ENCODE data around the gene RAB12. TPM values are rescaled to one million over a fixed set of nuclear protein-coding genes. Genes with fewer than 3 reads are reported as not detected.

The RAB12 gene
- total RNA-seq, 1 donor from 2014 or later: 61.3 TPM

- no peak for TF ChIP-seq CTCF (IDR thresholded peaks at IDR 0.05; ENCODE audit: insufficient read depth, low read length, severe bottlenecking)
- Histone ChIP-seq H3K36me3 (ENCODE audit: control insufficient read depth, insufficient read depth, low read length) (peaks cover 19% of the 10 kb centered on the region), H3K27me3 (ENCODE audit: control insufficient read depth, insufficient read depth, low read length) (no peaks in the 10 kb centered on the region), H3K4me3 (ENCODE audit: low read depth, low read length) (no peak overlapping the region)
- DNase-seq (ENCODE audit: low read depth): no peak
- no peak for FAIRE-seq
Observed at GRCh38 chr18:8629602-8630001, 20.4 kb downstream of the RAB12 start.

- FAIRE-seq: no peak
Observed at GRCh38 chr18:8630546-8630945, 21.3 kb downstream of the RAB12 start.

DNA sequence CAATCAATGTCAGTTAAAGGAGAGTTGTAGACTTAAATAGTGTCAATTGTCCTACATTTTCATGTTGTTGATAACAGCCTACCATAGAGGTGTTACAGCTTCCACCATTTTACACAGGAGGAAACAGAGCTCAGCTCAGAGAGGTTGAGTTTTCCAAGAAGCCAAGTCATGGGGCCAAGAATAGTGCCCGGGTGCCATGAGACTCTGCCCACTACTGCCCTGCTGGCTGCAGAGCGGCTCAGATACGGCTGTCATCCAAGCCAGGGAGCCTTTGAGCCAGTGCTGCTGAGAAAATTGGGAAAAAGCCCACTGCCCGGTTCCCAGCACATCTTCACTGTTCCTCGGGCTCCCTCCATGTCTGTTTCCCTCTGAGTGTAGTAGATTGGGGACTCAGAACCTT is 22.0 kb downstream of the RAB12 start:
- Histone ChIP-seq H3K4me3 (ENCODE audit: low read depth, low read length) (no peak overlapping the region), H3K27me3 (ENCODE audit: control insufficient read depth, insufficient read depth, low read length) (no peaks in the 10 kb centered on the region), H3K36me3 (ENCODE audit: control insufficient read depth, insufficient read depth, low read length) (peaks cover 18% of the 10 kb centered on the region)
- DNase-seq (ENCODE audit: low read depth) (no peak), FAIRE-seq (no peak)
- no peak for TF ChIP-seq CTCF (IDR thresholded peaks at IDR 0.05; ENCODE audit: insufficient read depth, low read length, severe bottlenecking)

More at GRCh38 chr18:8630546-8630945, 21.3 kb downstream of the RAB12 start:
- TF ChIP-seq CTCF (IDR thresholded peaks at IDR 0.05; ENCODE audit: insufficient read depth, low read length, severe bottlenecking): no peak
- no peak overlapping the region for H3K4me3 ChIP-seq (ENCODE audit: low read depth, low read length)
- no peaks in the 10 kb centered on the region for H3K27me3 ChIP-seq (ENCODE audit: control insufficient read depth, insufficient read depth, low read length)
- no peak for DNase-seq (ENCODE audit: low read depth)
- peaks cover 17% of the 10 kb centered on the region for H3K36me3 ChIP-seq (ENCODE audit: control insufficient read depth, insufficient read depth, low read length)

DNA sequence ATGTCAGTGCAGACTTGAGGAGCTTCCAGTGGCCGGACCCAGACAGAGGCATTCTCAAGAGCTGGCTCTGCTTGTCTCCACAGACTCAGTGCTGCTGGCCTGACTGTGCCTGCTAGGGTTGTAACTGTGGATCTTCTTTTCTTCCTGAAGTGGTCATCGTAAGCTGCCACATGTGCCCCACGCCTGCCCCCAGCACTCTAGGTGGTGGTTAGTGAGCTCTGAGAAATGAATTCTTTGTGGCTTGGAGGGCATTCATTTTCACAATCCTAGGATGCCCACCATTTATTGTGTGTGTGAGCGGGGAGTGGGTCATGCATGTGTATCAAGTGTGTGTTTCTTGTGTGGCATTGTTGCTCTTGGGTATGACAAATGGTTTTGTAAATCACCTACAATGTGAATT is 23.1 kb downstream of the RAB12 start:
- Histone ChIP-seq H3K27me3 (ENCODE audit: control insufficient read depth, insufficient read depth, low read length) (no peaks in the 10 kb centered on the region), H3K36me3 (ENCODE audit: control insufficient read depth, insufficient read depth, low read length) (peaks cover 20% of the 10 kb centered on the region), H3K4me3 (ENCODE audit: low read depth, low read length) (no peak overlapping the region)
- TF ChIP-seq CTCF (IDR thresholded peaks at IDR 0.05; ENCODE audit: insufficient read depth, low read length, severe bottlenecking): no peak
- DNase-seq (ENCODE audit: low read depth): no peak
- no peak for FAIRE-seq

GRCh38 chr18:8634508-8634907 is 25.3 kb downstream of the RAB12 start:
- DNase-seq (ENCODE audit: low read depth) (no peak), FAIRE-seq (no peak)
- H3K36me3 ChIP-seq (ENCODE audit: control insufficient read depth, insufficient read depth, low read length): peaks cover 20% of the 10 kb centered on the region
- no peaks in the 10 kb centered on the region for H3K27me3 ChIP-seq (ENCODE audit: control insufficient read depth, insufficient read depth, low read length)
- H3K4me3 ChIP-seq (ENCODE audit: low read depth, low read length): no peak overlapping the region
- TF ChIP-seq CTCF (IDR thresholded peaks at IDR 0.05; ENCODE audit: insufficient read depth, low read length, severe bottlenecking): no peak

GRCh38 chr18:8635087-8635486 is 25.9 kb downstream of the RAB12 start:
- Histone ChIP-seq H3K4me3 (ENCODE audit: low read depth, low read length) (no peak overlapping the region), H3K36me3 (ENCODE audit: control insufficient read depth, insufficient read depth, low read length) (peaks cover 21% of the 10 kb centered on the region), H3K27me3 (ENCODE audit: control insufficient read depth, insufficient read depth, low read length) (no peaks in the 10 kb centered on the region)
- no peak for TF ChIP-seq CTCF (IDR thresholded peaks at IDR 0.05; ENCODE audit: insufficient read depth, low read length, severe bottlenecking)
- DNase-seq (ENCODE audit: low read depth) (no peak), FAIRE-seq (no peak)
